NCI-H2227 (cell line): ENCODE results near the gene SPSB1.

Experiments
- DNase-seq: peaks from one replicate; lab custom pipeline; 2025; ENCODE audit not compliant: unreplicated experiment; lab: John Stamatoyannopoulos, UW

Gene SPSB1

DNA sequence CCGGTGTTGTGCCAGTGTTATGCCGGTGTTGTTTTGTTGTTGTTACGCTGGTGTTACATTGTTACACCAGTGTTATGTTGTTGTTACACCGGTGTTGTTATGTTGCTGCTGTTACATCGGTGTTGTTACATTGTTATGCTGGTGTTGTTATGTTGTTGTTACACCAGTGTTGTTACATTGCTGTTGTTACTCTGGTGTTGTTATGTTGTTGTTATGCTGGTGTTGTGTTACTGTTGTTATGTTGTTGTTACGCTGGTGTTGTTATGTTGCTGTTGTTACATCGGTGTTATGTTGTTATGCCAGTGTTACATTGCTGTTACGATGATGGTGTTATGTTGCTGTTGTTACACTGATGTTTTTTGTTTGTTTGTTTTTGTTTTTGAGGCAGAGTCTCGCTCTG, 34.1 kb upstream of the SPSB1 start:
- no peak for DNase-seq

DNA sequence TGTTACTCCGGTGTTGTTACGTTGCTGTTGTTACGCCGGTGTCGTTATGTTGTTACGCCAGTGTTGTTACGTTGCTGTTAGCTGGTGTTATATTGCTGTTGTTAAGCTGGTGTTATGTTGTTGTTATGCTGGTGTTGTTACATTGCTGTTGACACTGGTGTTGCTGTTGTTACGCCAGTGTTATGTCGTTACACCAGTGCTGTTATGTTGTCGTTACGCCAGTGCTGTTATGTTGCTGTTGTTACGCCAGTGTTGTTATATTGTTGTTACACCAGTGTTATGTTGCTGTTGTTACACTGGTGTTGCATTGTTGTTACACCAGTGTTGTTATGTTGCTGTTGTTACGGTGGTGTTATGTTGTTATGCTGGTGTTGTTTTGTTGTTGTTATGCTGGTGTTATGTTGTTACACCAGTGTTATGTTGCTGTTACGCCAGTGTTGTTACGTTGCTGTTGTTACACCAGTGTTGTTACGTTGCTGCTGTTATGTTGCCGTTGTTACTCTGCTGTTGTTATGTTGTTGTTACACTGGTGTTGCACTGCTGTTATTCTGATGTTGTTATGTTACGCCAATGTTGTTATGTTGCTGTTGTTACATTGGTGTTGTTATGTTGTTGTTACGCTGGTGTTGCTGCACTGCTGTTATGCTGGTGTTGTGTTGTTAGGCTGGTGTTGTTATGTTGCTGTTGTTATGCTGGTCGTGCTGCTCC, 32.5 kb upstream of the SPSB1 start:
- DNase-seq = no peak

GRCh38 chr1:9261496-9261895, 31.2 kb upstream of the SPSB1 start:
- DNase-seq = no peak

DNA sequence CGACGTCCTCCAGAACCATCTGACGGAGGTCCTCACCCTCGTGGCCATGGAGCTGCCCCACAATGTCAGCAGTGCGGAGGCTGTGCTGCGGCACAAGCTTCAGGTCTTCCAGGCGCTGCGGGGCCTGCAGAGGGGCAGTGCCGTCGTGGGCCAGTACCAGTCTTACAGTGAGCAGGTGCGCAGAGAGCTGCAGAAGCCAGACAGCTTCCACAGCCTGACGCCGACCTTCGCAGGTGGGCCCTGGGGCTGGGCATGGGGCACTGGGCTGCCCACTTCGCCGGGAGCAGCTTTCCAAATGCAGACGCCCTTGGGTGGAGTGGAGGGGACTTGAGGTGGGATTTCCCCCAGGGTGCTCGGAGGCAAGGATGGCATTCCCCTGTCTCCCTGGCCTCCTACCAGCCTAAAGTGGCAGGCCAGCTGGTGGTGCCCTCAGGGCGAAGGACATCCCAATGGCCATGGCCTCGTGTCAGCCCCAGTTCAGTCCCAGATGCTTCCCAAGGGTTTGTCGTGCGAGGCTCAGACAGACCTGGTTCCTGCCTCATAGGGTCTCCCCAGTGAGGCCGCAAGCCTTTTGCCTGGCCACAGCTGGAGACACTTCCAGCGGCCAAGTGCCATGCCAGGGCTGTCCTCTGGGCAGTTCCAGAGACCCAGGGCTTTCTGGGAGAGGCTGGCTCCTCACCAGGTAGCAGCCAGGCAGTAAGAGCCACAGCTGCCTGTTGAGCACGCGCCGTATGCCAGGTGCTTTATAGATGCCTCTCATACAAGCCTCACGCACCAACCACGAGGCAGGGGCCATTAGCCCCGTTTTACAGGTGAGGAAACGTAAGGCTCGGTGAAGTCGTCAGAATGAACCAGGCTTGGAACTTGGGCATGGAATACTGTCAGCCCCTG, 30.4 kb upstream of the SPSB1 start:
- no peak for DNase-seq

- no peak for DNase-seq
Measured at GRCh38 chr1:9263276-9263855, 29.3 kb upstream of the SPSB1 start.

GRCh38 chr1:9263984-9264872, 28.5 kb upstream of the SPSB1 start:
- DNase-seq = no peak

DNA sequence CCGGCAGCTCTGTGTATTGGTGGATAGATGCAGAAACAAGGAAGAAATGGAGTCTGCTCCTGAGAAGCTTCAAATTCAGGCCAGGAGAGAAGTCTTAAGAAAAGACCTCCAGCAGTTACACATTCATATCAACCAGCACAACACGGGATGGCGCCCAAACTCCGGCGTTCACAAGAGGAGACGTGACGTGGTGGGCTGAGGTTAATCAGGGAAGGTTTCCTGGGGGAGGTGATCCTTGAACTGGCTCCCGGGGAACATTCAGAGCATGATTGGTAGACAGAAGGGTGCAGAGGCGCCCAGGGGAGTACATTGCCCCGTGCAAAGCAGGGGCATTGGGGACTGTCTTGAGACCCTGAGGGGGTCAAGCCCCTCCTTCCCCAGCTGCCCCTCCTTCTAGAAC, 27.7 kb upstream of the SPSB1 start:
- DNase-seq = no peak

DNA sequence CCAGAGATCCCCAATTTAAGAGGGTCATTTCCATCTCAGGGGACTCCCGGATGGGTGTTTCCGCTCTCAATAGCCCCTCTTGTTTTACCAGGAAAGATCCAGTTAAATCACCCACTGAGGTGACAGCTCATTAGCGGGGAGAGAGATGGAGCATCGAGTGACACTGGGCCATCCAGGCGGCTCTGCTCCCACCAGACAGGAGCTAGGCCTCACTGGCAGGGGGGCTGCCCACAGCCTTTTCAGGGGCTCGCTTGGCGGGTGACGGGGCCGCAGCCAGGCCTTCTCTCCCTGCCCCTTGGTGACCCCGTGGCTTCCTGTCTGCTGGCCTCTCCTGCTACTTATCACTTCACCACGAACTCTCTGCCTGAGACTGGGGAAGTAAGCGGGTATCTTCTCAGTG, 26.7 kb upstream of the SPSB1 start:
- no peak for DNase-seq

DNA sequence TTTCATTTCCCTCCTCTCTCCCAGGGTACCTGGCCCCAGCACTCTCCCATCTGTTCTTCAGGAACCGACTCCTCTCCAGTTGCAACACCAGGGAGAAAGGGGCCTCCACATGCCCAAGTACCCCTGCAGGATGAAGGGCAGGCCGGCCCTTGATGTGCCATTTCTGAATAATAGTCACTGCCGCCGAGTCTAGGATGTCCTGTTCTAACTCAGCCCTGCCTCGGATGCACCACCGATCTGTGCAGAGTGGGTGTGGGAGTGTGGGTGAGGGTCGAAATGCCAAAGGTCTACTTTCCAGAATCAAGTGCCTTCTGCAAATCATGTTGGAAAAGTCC, 25.4 kb upstream of the SPSB1 start:
- DNase-seq = no peak

- DNase-seq = no peak
Measured at GRCh38 chr1:9267827-9268581, 24.7 kb upstream of the SPSB1 start.

DNA sequence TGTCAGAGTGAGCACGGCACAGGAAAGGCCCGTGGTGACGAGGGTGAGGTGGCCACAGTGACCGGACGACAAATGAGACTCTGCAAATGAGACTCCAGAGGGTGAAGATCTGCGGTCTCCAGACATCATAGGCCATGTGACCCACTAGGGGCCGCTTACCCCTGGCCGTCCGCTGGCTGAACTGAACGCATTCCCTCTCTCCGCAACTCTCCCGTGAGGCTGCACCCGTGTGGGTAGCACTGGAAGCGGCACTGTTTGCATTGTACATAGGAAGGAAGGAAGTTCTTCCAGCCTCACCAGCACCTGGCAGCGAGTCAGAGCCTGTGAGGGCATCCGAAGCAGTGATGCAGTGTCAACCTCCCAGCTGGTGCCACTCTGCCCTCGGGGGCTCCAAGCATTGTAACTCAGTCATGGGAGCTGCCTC, 23.6 kb upstream of the SPSB1 start:
- DNase-seq = no peak

GRCh38 chr1:9269721-9270120, 23.0 kb upstream of the SPSB1 start:
- no peak for DNase-seq

DNA sequence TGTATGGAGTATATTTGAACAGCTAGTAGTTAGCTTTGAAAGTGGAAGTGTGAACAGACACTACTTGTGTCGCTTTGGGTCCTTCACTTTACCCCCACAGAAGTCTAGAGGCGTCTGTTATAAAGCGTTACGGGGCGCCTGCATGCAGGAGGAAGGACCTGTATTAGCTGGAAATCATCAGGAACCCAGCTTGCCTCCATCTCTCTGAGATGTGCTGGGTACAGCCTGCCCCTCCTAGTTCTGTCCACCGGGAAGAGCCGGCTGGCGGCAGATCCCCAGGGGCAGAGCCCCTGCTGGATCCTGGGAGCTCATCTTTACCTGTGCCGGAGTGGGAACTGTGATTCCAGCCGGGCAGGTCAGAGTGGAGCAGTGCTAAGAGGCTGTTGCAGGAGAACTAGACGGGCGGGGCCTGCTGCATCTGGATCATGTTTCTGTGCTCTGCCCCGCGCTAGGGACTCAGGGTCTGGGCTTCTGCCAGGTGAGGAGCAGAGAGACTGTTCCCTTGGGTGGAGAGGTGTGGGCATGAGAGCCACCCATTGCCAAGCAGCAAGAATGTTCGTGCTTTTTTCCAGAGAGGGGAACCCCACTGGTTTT, 22.3 kb upstream of the SPSB1 start:
- peak; percentile 30 for DNase-seq

DNA sequence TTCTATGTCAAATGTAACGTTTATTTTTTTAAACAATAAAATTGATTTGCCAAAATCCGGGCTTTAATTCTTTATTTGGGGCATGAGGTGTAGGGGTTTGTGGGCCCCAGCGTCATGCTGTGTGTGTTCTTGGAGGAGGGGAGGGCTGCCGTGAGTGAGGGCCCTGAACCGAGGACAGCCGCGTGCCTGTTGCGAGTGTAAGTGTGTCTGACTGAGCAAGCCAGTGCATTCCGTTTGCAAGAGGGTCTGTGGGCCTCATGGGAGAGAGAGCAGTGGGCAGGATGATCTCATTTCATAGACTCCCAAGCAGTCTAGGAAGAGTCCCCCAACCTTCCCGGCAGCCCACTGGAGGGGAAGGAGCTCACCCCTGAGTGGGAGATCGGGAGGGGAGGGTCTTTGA, 21.4 kb upstream of the SPSB1 start:
- no peak for DNase-seq

GRCh38 chr1:9271861-9272595, 20.7 kb upstream of the SPSB1 start:
- no peak for DNase-seq

GRCh38 chr1:9273177-9273576, 19.5 kb upstream of the SPSB1 start:
- no peak for DNase-seq

- no peak for DNase-seq
Measured at GRCh38 chr1:9275161-9275560, 17.5 kb upstream of the SPSB1 start.

DNA sequence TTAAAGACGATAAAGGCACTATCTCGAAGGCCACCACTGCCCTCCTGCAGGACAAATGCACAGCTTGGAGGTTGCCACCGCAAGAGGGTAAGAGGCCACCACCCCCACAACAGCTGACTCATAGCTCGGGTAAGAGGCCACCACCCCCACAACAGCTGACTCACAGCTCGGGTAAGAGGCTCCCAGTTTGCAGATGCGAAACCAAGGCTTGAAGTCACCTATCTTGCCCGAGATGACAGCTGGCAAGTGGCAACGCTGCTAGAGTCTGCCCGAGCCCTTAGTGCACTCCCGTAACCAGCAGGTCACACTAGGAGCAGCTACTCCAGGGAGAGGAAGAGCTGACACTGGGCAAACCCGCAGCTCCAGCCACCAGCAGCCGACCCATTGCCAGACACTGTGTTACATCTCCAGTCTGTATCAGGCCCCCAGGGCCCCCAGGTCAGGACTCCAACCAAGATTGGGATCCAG, 17.1 kb upstream of the SPSB1 start:
- no peak for DNase-seq

- no peak for DNase-seq
Measured at GRCh38 chr1:9278116-9278515, 14.6 kb upstream of the SPSB1 start.
